GM23248 (cell line): ENCODE measurements around the gene RANGAP1.

ENCODE experiments used
- EZH2 ChIP-seq: fragments of 200-600 bp; sonication (generic); IDR thresholded peaks from 2 replicates; pipeline ENCODE4 v1.6.1; 2018; ENCODE audit warnings: antibody characterized with exemption, mild to moderate bottlenecking; ENCODE audit not compliant: insufficient read depth, poor library complexity, severe bottlenecking
- EZH2phosphoT487 ChIP-seq: fragments of 200-600 bp; sonication (generic); IDR thresholded peaks from 2 replicates; pipeline ENCODE4 v1.6.1; 2018; ENCODE audit warnings: antibody characterized with exemption, moderate library complexity, mild to moderate bottlenecking, low read depth; ENCODE audit not compliant: insufficient read depth

GRCh38 chr22:41201141-41201540 is 84.8 kb downstream of the RANGAP1 start:
- no peak for TF ChIP-seq EZH2
- TF ChIP-seq EZH2phosphoT487, result no peak
